H1 (cell line): ENCODE data around the gene MRTFA. TPM values are rescaled to one million over a fixed set of nuclear protein-coding genes. Genes with fewer than 3 reads are reported as not detected.
A peak's percentile ranks its signal among the peaks of the same experiment; 100 is the strongest.

ENCODE experiments used
- CTCF ChIA-PET: fragments of 300-600 bp; sonication (Branson Sonifier 250); formaldehyde crosslinking; loops from one replicate; lab custom pipeline; 2021; ENCODE audit not compliant: partially characterized antibody; lab: Charles Lee
- POLR2A ChIA-PET: fragments of 300-600 bp; sonication (Branson Sonifier 250); formaldehyde crosslinking; loops from one replicate; lab custom pipeline; 2021; ENCODE audit warnings: inconsistent platforms; ENCODE audit not compliant: partially characterized antibody; lab: Charles Lee
- DNase-seq, 2 experiments: peaks; one replicate each; pipeline versions ENCODE4 v3.0.0 to v3.0.0-alpha.2; 2010 to 2022; ENCODE audit warnings: low spot score in 2 of 2, low read depth in 1 of 2, mixed read lengths in 1 of 2
- FAIRE-seq: peaks from 2 replicates; lab custom pipeline; 2011; peaks lifted over from hg19 to GRCh38; lab: Jason Lieb, UNC
- H2AFZ ChIP-seq: 2 replicates; pipeline ENCODE4 v1.8.1; 2012; ENCODE audit warnings: low read length, inconsistent platforms
- H2AK5ac ChIP-seq: 2 replicates; pipeline ENCODE4 v1.6.1; 2013; ENCODE audit warnings: low read depth, low read length
- H2BK120ac ChIP-seq: replicated peaks from 2 replicates; pipeline ENCODE3; 2013; ENCODE audit warnings: low read depth, low read length, inconsistent platforms
- H2BK12ac ChIP-seq: 2 replicates; pipeline ENCODE4 v1.6.1; 2013; ENCODE audit warnings: low read depth, low read length
- H2BK15ac ChIP-seq: 2 replicates; pipeline ENCODE4 v1.6.1; 2013; ENCODE audit warnings: low read length
- H2BK20ac ChIP-seq: 2 replicates; pipeline ENCODE4 v1.6.1; 2013; ENCODE audit warnings: low read length
- H2BK5ac ChIP-seq: 2 replicates; pipeline ENCODE4 v1.6.1; 2013; ENCODE audit warnings: low read depth, low read length
- H3K14ac ChIP-seq: 2 replicates; pipeline ENCODE4 v1.6.1; 2013; ENCODE audit warnings: inconsistent platforms; ENCODE audit not compliant: insufficient read length
- H3K18ac ChIP-seq: 2 replicates; pipeline ENCODE4 v1.6.1; 2013; ENCODE audit warnings: low read length; ENCODE audit errors: extremely low read depth
- H3K23ac ChIP-seq: 2 replicates; pipeline ENCODE4 v1.6.1; 2013; ENCODE audit warnings: inconsistent platforms; ENCODE audit not compliant: insufficient read length
- H3K23me2 ChIP-seq: 2 replicates; pipeline ENCODE4 v1.6.1; 2013; ENCODE audit warnings: low read depth, low read length
- H3K27ac ChIP-seq: 2 replicates; pipeline ENCODE4 v1.6.1; 2011; ENCODE audit warnings: low read depth, low read length, inconsistent platforms
- H3K27me3 ChIP-seq, 4 experiments: replicated peaks in 1 of 4; 1 replicate in 1 of 4; 2 replicates in 3 of 4; pipeline versions ENCODE4 v1.6.1 to v1.8.1; 2011 to 2013; ENCODE audit warnings: low read length in 3 of 4, mild to moderate bottlenecking in 3 of 4, inconsistent platforms in 2 of 4, mixed read lengths in 2 of 4, moderate library complexity in 1 of 4; ENCODE audit not compliant: control insufficient read depth in 3 of 4, insufficient read depth in 3 of 4; ENCODE audit errors: extremely low read depth in 1 of 4
- H3K36me3 ChIP-seq, 4 experiments: 2 replicates each; pipeline versions ENCODE4 v1.6.1 to v1.8.1; 2011 to 2013; ENCODE audit warnings: mild to moderate bottlenecking in 4 of 4, low read length in 3 of 4, moderate library complexity in 2 of 4, control low read depth in 1 of 4, inconsistent platforms in 1 of 4; ENCODE audit not compliant: insufficient read depth in 4 of 4, control insufficient read depth in 2 of 4
- H3K4ac ChIP-seq: replicated peaks from 2 replicates; pipeline ENCODE3; 2013; ENCODE audit warnings: low read length, low read depth, mixed read lengths, inconsistent platforms; ENCODE audit not compliant: insufficient read length
- H3K4me1 ChIP-seq, 4 experiments: replicated peaks in 1 of 4; 1 replicate in 1 of 4; 2 replicates in 3 of 4; pipeline versions ENCODE4 v1.6.1 to v1.8.1; 2011 to 2013; ENCODE audit warnings: low read length in 3 of 4, inconsistent platforms in 2 of 4, mixed read lengths in 1 of 4; ENCODE audit not compliant: insufficient read depth in 4 of 4, control insufficient read depth in 3 of 4
- H3K4me2 ChIP-seq, 2 experiments: 2 replicates each; pipeline versions ENCODE4 v1.6.1 to v1.8.1; 2011 to 2013; ENCODE audit warnings: low read depth in 2 of 2, low read length in 2 of 2, control low read depth in 1 of 2, inconsistent platforms in 1 of 2, mild to moderate bottlenecking in 1 of 2; ENCODE audit not compliant: insufficient read depth in 1 of 2
- H3K4me3 ChIP-seq, 4 experiments: fragments of 200-600, 300-600 bp in 1 of 4; sonication (generic), shearing (Covaris generic), sonication (Bioruptor Twin) in 1 of 4; 2 replicates each; pipeline versions ENCODE4 v1.5.1 to v1.8.1; 2011 to 2016; ENCODE audit warnings: low read length in 4 of 4, low read depth in 3 of 4, control low read depth in 2 of 4, inconsistent platforms in 2 of 4, mild to moderate bottlenecking in 2 of 4, mixed read lengths in 1 of 4, moderate library complexity in 1 of 4; ENCODE audit not compliant: insufficient read depth in 2 of 4; ENCODE audit errors: extremely low read depth in 1 of 4
- H3K56ac ChIP-seq: replicated peaks from 2 replicates; pipeline ENCODE3; 2013; ENCODE audit warnings: low read depth, mild to moderate bottlenecking, mixed read lengths, low read length, inconsistent platforms; ENCODE audit not compliant: insufficient read length
- H3K79me1 ChIP-seq: 2 replicates; pipeline ENCODE4 v1.6.1; 2013; ENCODE audit warnings: low read depth, low read length, control low read depth
- H3K79me2 ChIP-seq, 2 experiments: 2 replicates each; pipeline versions ENCODE4 v1.6.1 to v1.8.1; 2012 to 2013; ENCODE audit warnings: low read length in 2 of 2, mild to moderate bottlenecking in 2 of 2, inconsistent platforms in 1 of 2; ENCODE audit not compliant: insufficient read depth in 2 of 2, control insufficient read depth in 1 of 2
- H3K9ac ChIP-seq, 4 experiments: replicated peaks in 1 of 4; 1 replicate in 1 of 4; 2 replicates in 3 of 4; pipeline versions ENCODE4 v1.6.1 to v1.8.1; 2011 to 2013; ENCODE audit warnings: low read depth in 3 of 4, low read length in 3 of 4, control low read depth in 2 of 4, mild to moderate bottlenecking in 2 of 4, moderate library complexity in 2 of 4, inconsistent platforms in 1 of 4; ENCODE audit errors: extremely low read depth in 1 of 4
- H3K9me3 ChIP-seq, 2 experiments: 2 replicates each; pipeline versions ENCODE4 v1.6.1 to v1.8.1; 2012 to 2013; ENCODE audit warnings: mild to moderate bottlenecking in 2 of 2, moderate library complexity in 2 of 2, control low read depth in 1 of 2, inconsistent platforms in 1 of 2, low read depth in 1 of 2, low read length in 1 of 2, mixed read lengths in 1 of 2; ENCODE audit not compliant: insufficient read depth in 2 of 2
- H4K20me1 ChIP-seq, 2 experiments: replicated peaks in 1 of 2; 2 replicates each; pipeline versions ENCODE3 to v1.8.1; 2011 to 2013; ENCODE audit warnings: inconsistent platforms in 2 of 2, low read length in 2 of 2, mild to moderate bottlenecking in 1 of 2; ENCODE audit not compliant: insufficient read depth in 2 of 2, control insufficient read depth in 1 of 2
- H4K5ac ChIP-seq: 2 replicates; pipeline ENCODE4 v1.6.1; 2013; ENCODE audit warnings: low read length, low read depth, mixed read lengths, inconsistent platforms; ENCODE audit not compliant: insufficient read length
- H4K8ac ChIP-seq: 2 replicates; pipeline ENCODE4 v1.8.0; 2013; ENCODE audit warnings: mild to moderate bottlenecking, moderate library complexity, low read length, inconsistent platforms; ENCODE audit not compliant: insufficient read depth; ENCODE audit errors: extremely low read depth
- H4K91ac ChIP-seq: replicated peaks from 2 replicates; pipeline ENCODE3; 2013; ENCODE audit warnings: low read length, mixed read lengths, inconsistent platforms; ENCODE audit not compliant: insufficient read length
- POLR2A ChIP-seq, 2 experiments: IDR thresholded peaks; 1 replicate in 1 of 2; 2 replicates in 1 of 2; pipeline ENCODE4 v1.6.1; 2011; ENCODE audit warnings: low read depth in 2 of 2, low read length in 2 of 2, mild to moderate bottlenecking in 2 of 2; ENCODE audit errors: control extremely low read depth in 1 of 2
- POLR2AphosphoS5 ChIP-seq: IDR thresholded peaks from 2 replicates; pipeline ENCODE4 v1.6.1; 2011; ENCODE audit warnings: low read depth, low read length
- WGBS, 2 experiments: shearing (Covaris generic) in 1 of 2; methylation state at CpG; one replicate each; pipeline versions ENCODE4 v1.1.6 to v1.1.7; 2013 to 2015; ENCODE audit warnings: low lambda C conversion rate in 2 of 2, mixed read lengths in 2 of 2, inconsistent platforms in 1 of 2, low coverage in 1 of 2, missing lambda C conversion rate in 1 of 2; ENCODE audit not compliant: insufficient replicate concordance in 2 of 2, insufficient coverage in 1 of 2, insufficient read length in 1 of 2; ENCODE audit errors: extremely low coverage in 1 of 2, missing lambda C conversion rate in 1 of 2; 5-methylcytosine and 5-hydroxymethylcytosine counted together
- polyA plus RNA-seq, 7 experiments: library from polyadenylated mRNA; depleted of rRNA in 3 of 7; stranded (reverse) in 5 of 7; unstranded in 2 of 7; fragments of >200 nt in 5 of 7; fragments of 200-250 nt in 2 of 7; gene quantifications; 1 replicate in 5 of 7; 2 replicates in 1 of 7; 4 replicates in 1 of 7; pipeline versions ENCODE4 v1.2.1 to v1.2.3, GENCODE V29; 2011 to 2013; ENCODE audit warnings: missing spikeins in 2 of 7, mixed read lengths in 2 of 7
- total RNA-seq: library from RNA; stranded (reverse); fragmentation: NEBNext Ultra II Directional; extraction: Animal tissue kit (Norgen Biotek cat#: 25700); gene quantifications from 2 replicates; pipeline ENCODE4 v1.2.1, GENCODE V29; 2021

Gene MRTFA
- total and polyA plus RNA-seq, 2 of the 8 experiments (the other 6 are each of a cell fraction or from before 2014, with no cell fraction given) = 5.4 to 37.9 TPM

- H3K27ac ChIP-seq = no peak overlapping the region
- H3K4me1 ChIP-seq = no peaks in the 10 kb centered on the region
- no peak overlapping the region for H3K18ac ChIP-seq
- WGBS, 2 experiments = 92% methylated on average over 8 of the region's 8 CpGs; no CpG with 5 or more reads in 1 of the 2 experiments
- no peak overlapping the region for H4K91ac ChIP-seq
- H3K14ac ChIP-seq = no peak overlapping the region
- H2AK5ac ChIP-seq = no peak overlapping the region
- no peaks in the 10 kb centered on the region for H3K9me3 ChIP-seq
- H2AFZ ChIP-seq = no peak overlapping the region
- ChIA-PET POLR2A (interaction anchor here (1.1 to 2.6 kb wide), 5 partner anchors 9 to 227 kb away, joined by 3 to 11 read pairs (median 3); partner anchors contain the start of genes MRTFA and SGSM3), CTCF (interaction anchor here (1.3 to 2.4 kb wide), 2 partner anchors 11 to 26 kb away, joined by 6 to 10 read pairs; no protein-coding TSS in a partner anchor)
- H4K20me1 ChIP-seq = peaks cover 1 to 6% of the 10 kb centered on the region in 2 experiments
- H3K56ac ChIP-seq = no peak overlapping the region
- no peak overlapping the region for H2BK12ac ChIP-seq
- no peak overlapping the region for H2BK120ac ChIP-seq
- no peak for TF ChIP-seq POLR2A (IDR thresholded peaks at IDR 0.05; ENCODE audit: control extremely low read depth in 1 of 2, low read depth in 2 of 2, low read length in 2 of 2)
- TF ChIP-seq POLR2AphosphoS5 = peak; percentile 68; the same call in 1 of the 2 replicates
- no peak overlapping the region for H3K4ac ChIP-seq
- no peak overlapping the region for H4K5ac ChIP-seq
- H3K4me3 ChIP-seq = no peak overlapping the region
- no peaks in the 10 kb centered on the region; the same call in 1 of the 2 replicates for H3K79me1 ChIP-seq
- H3K27me3 ChIP-seq = no peaks in the 10 kb centered on the region
- no peak overlapping the region for H2BK15ac ChIP-seq
- FAIRE-seq (no peak), DNase-seq (no peak)
- no peaks in the 10 kb centered on the region for H3K23me2 ChIP-seq
- no peak overlapping the region for H2BK20ac ChIP-seq
- H3K79me2 ChIP-seq = no peaks in the 10 kb centered on the region
- no peak overlapping the region for H2BK5ac ChIP-seq
- no peak overlapping the region for H4K8ac ChIP-seq
- H3K4me2 ChIP-seq = no peak overlapping the region
- peaks cover 9 to 45% (median 30%) of the 10 kb centered on the region in 4 experiments; a peak in 7 of 8 replicates for H3K36me3 ChIP-seq
- H3K9ac ChIP-seq = no peak overlapping the region
- no peak overlapping the region for H3K23ac ChIP-seq
Observed at GRCh38 chr22:40410272-40410671, 226.2 kb downstream of the MRTFA start.
